GM23338 (cell line): ENCODE results near the gene EXOC6. TPM values are rescaled to one million over a fixed set of nuclear protein-coding genes. Genes with fewer than 3 reads are reported as not detected.

ENCODE experiments used
- ATAC-seq: fragments of 200-7000 bp; cut with Tn5 transposase; 3 replicates; pipeline ENCODE4 v1.9.1; 2020
- DNase-seq: peaks from one replicate; pipeline ENCODE4 v3.0.0-alpha.2; 2015; ENCODE audit warnings: low spot score
- H2AFZ ChIP-seq: fragments of 200-600 bp; sonication (generic); 2 replicates; pipeline ENCODE4 v1.8.0; 2016; ENCODE audit warnings: antibody characterized with exemption, mild to moderate bottlenecking, moderate library complexity
- H3F3A ChIP-seq: fragments of 200-600 bp; sonication (generic); replicated peaks from 2 replicates; pipeline ENCODE4 v1.8.0; 2017; ENCODE audit warnings: antibody characterized with exemption, mixed run types, low read depth
- H3K27ac ChIP-seq: fragments of 200-600 bp; sonication (generic); 2 replicates; pipeline ENCODE4 v1.6.1; 2016; ENCODE audit warnings: low read depth
- H3K27me3 ChIP-seq: fragments of 200-600 bp; sonication (generic); 2 replicates; pipeline ENCODE4 v1.8.0; 2016; ENCODE audit warnings: mild to moderate bottlenecking, mixed run types, moderate library complexity; ENCODE audit not compliant: insufficient read depth
- H3K36me3 ChIP-seq: fragments of 200-600 bp; sonication (generic); 2 replicates; pipeline ENCODE4 v1.8.0; 2016; ENCODE audit warnings: mild to moderate bottlenecking; ENCODE audit not compliant: insufficient read depth
- H3K4me1 ChIP-seq: fragments of 200-600 bp; sonication (generic); 2 replicates; pipeline ENCODE4 v1.8.0; 2016; ENCODE audit warnings: mild to moderate bottlenecking, moderate library complexity; ENCODE audit not compliant: insufficient read depth
- H3K4me2 ChIP-seq: fragments of 200-600 bp; sonication (generic); 2 replicates; pipeline ENCODE4 v1.7.1; 2017; ENCODE audit warnings: mixed run types
- H3K4me3 ChIP-seq: fragments of 200-600 bp; sonication (generic); 2 replicates; pipeline ENCODE4 v1.6.1; 2016; ENCODE audit warnings: mixed run types
- H3K79me2 ChIP-seq: fragments of 200-600 bp; sonication (generic); replicated peaks from 2 replicates; pipeline ENCODE4 v1.8.0; 2017; ENCODE audit warnings: mild to moderate bottlenecking; ENCODE audit not compliant: insufficient read depth
- H3K9me2 ChIP-seq: fragments of 200-600 bp; sonication (generic); 2 replicates; pipeline ENCODE4 v1.8.0; 2017; ENCODE audit not compliant: insufficient read depth
- H4K20me1 ChIP-seq: fragments of 200-600 bp; sonication (generic); replicated peaks from 2 replicates; pipeline ENCODE4 v1.8.0; 2017; ENCODE audit warnings: mild to moderate bottlenecking; ENCODE audit not compliant: insufficient read depth
- H3K27ac Mint-ChIP-seq: 2 replicates; pipeline ENCODE4 v1.8.0; 2020; ENCODE audit warnings: inconsistent platforms, mild to moderate bottlenecking, moderate library complexity, mixed read lengths
- H3K27me3 Mint-ChIP-seq: 3 replicates; pipeline ENCODE4 v1.8.0; 2022; ENCODE audit warnings: low read depth, mild to moderate bottlenecking, moderate library complexity, mixed read lengths, inconsistent platforms; ENCODE audit not compliant: insufficient read depth, poor library complexity
- H3K36me3 Mint-ChIP-seq: 3 replicates; pipeline ENCODE4 v1.8.0; 2021; ENCODE audit warnings: low read depth, mild to moderate bottlenecking, inconsistent platforms, moderate library complexity, mixed read lengths
- H3K4me1 Mint-ChIP-seq: 3 replicates; pipeline ENCODE4 v1.8.0; 2020; ENCODE audit warnings: mild to moderate bottlenecking, inconsistent platforms, mixed read lengths
- H3K4me3 Mint-ChIP-seq: 3 replicates; pipeline ENCODE4 v1.8.0; 2021; ENCODE audit warnings: moderate library complexity, mild to moderate bottlenecking, inconsistent platforms, mixed read lengths
- H3K9me3 Mint-ChIP-seq: 3 replicates; pipeline ENCODE4 v1.8.0; 2020; ENCODE audit warnings: moderate library complexity, mild to moderate bottlenecking, inconsistent platforms, mixed read lengths
- CTCF ChIP-seq, 2 experiments: fragments of 200-600 bp in 1 of 2; sonication (generic) in 1 of 2; conservative IDR thresholded peaks; 2 replicates each; pipeline versions ENCODE4 v1.5.1 to v1.6.1; 2016 to 2017; ENCODE audit warnings: antibody characterized with exemption in 2 of 2, low read depth in 2 of 2, mild to moderate bottlenecking in 2 of 2, moderate library complexity in 1 of 2
- ETS1 ChIP-seq: IDR thresholded peaks from 2 replicates; pipeline ENCODE4 v1.6.1; 2016; ENCODE audit warnings: antibody characterized with exemption
- EZH2phosphoT487 ChIP-seq: fragments of 200-600 bp; sonication (generic); IDR thresholded peaks from one replicate; pipeline ENCODE4 v1.8.1; 2018; ENCODE audit warnings: antibody characterized with exemption; ENCODE audit not compliant: unreplicated experiment
- REST ChIP-seq: IDR thresholded peaks from one replicate; pipeline ENCODE4 v1.6.1; 2018; ENCODE audit warnings: antibody characterized with exemption; ENCODE audit not compliant: unreplicated experiment
- ZNF331 ChIP-seq: fragments of 250-450 bp; sonication (Bioruptor Pico); IDR thresholded peaks from 2 replicates; pipeline ENCODE4 v1.5.0; 2020; ENCODE audit warnings: low read depth, mild to moderate bottlenecking, moderate library complexity
- ZNF462 ChIP-seq: fragments of 250-450 bp; sonication (Bioruptor Pico); IDR thresholded peaks from 2 replicates; pipeline ENCODE4 v1.5.0; 2020; ENCODE audit warnings: mild to moderate bottlenecking, moderate library complexity
- polyA plus RNA-seq: library from polyadenylated mRNA; unstranded; fragments of >200 nt; fragmentation: Nextera tagmentation; extraction: Ambion mirVana; gene quantifications from 2 replicates; pipeline ENCODE4 v1.2.1, GENCODE V29; 2016
- total RNA-seq: library from RNA; depleted of rRNA; stranded (reverse); fragments of >200 nt; shearing (Covaris generic); gene quantifications from 2 replicates; pipeline ENCODE4 v1.2.3, GENCODE V29; 2014

Gene EXOC6
- total and polyA plus RNA-seq, 2 experiments from 2014 or later = 5.0 to 6.0 TPM

DNA sequence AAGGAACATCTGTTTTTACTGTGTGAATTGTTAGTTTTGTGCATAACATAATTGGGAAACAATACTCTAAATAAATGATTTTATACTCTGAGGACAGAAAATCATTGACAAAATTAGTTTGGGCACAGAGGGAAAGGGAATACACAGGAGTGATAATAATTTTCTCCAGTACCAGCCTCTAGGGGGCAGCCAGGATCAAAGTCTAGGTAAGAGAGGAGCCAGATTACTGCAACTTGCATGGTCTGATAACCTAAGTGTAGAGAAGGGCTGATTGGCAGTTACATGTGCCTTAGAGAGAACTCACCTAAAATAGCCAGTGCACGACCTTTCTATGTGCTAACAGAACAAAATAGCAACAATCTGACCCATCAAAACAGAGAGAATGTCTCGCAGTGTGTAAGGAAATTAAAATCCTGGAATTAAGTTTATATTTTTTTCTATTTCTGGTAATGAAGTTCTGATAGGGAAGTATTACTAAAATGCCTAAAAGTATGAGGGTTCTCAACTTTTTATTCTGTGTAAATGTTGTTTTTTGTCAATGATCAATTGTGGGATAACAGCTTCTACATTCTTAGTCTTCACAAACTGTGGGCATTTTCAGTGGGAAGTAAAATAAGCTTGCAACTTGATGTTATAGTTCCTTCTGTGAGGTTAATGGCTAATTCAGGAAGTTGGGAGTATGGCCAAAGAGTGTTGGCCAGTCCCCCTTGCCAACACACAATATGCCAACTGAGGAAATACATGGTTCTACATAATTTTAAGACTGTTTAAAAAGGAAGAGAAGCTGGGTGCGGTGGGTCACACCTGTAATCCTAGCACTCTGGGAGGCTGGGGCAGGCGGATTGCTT lies 66.4 kb downstream of the EXOC6 start:
- H3K27me3 Mint-ChIP-seq = no peaks in the 10 kb centered on the region
- Histone ChIP-seq H3K79me2 (no peaks in the 10 kb centered on the region), H3K27ac (no peak overlapping the region), H3K4me3 (no peak overlapping the region), H3F3A (no peaks in the 10 kb centered on the region), H4K20me1 (no peaks in the 10 kb centered on the region), H2AFZ (no peak overlapping the region), H3K9me2 (no peaks in the 10 kb centered on the region), H3K4me2 (no peak overlapping the region), H3K4me1 (peaks cover 18% of the 10 kb centered on the region), H3K27me3 (no peaks in the 10 kb centered on the region), H3K36me3 (no peaks in the 10 kb centered on the region)
- H3K36me3 Mint-ChIP-seq = no peaks in the 10 kb centered on the region; the same call in 2 of the 3 replicates
- TF ChIP-seq CTCF (conservative IDR thresholded peaks at IDR 0.05; ENCODE audit: low read depth in 2 of 2) (peak; percentile 76 to 83), EZH2phosphoT487 (no peak), ZNF462 (CRISPR knock-in tag) (no peak), REST (no peak), ZNF331 (CRISPR knock-in tag) (no peak), ETS1 (no peak)
- H3K4me3 Mint-ChIP-seq = no peak overlapping the region
- peak; percentile 88 for DNase-seq
- peaks cover 34% of the 10 kb centered on the region for H3K4me1 Mint-ChIP-seq
- peak; percentile 93 for ATAC-seq
- H3K27ac Mint-ChIP-seq = no peak overlapping the region
- H3K9me3 Mint-ChIP-seq = no peaks in the 10 kb centered on the region
